GM19452 (cell line): ENCODE results near the gene SPACA9.

Source experiments
- ATAC-seq: cut with Tn5 transposase; IDR thresholded peaks from one replicate; pipeline ENCODE4 v1.9.1; 2021; ENCODE audit not compliant: unreplicated experiment

The SPACA9 gene

GRCh38 chr9:132935026-132935425, 56.3 kb downstream of the SPACA9 start:
- no peak for ATAC-seq

GRCh38 chr9:132937463-132937901, 58.8 kb downstream of the SPACA9 start:
- ATAC-seq: no peak

GRCh38 chr9:132939169-132939568, 60.5 kb downstream of the SPACA9 start:
- ATAC-seq: no peak
